CD4-positive, alpha-beta T cell treated with Interleukin-17A for 1 hour (primary cell): ENCODE measurements around the gene C10orf71.

Experiments used
- DNase-seq: peaks from one replicate; pipeline ENCODE4 v3.0.0-alpha.2; 2020

The C10orf71 gene

GRCh38 chr10:49296836-49297235 is 2.1 kb upstream of the C10orf71 start:
- DNase-seq = no peak

GRCh38 chr10:49297818-49298670 is 926 bp upstream of the C10orf71 start:
- DNase-seq = no peak

- no peak for DNase-seq
Observed at GRCh38 chr10:49298671-49298982, 343 bp upstream of the C10orf71 start.

- no peak for DNase-seq
Observed at GRCh38 chr10:49299816-49300139, 808 bp downstream of the C10orf71 start.

GRCh38 chr10:49300140-49300974 is 1.4 kb downstream of the C10orf71 start:
- DNase-seq = no peak

- no peak for DNase-seq
Observed at GRCh38 chr10:49301302-49301701, 2.3 kb downstream of the C10orf71 start.

GRCh38 chr10:49302088-49302487 is 3.1 kb downstream of the C10orf71 start:
- no peak for DNase-seq

GRCh38 chr10:49303711-49304110 is 4.7 kb downstream of the C10orf71 start:
- DNase-seq = no peak

- no peak for DNase-seq
Observed at GRCh38 chr10:49304137-49304536, 5.2 kb downstream of the C10orf71 start.

- DNase-seq = no peak
Observed at GRCh38 chr10:49307921-49308320, 9.0 kb downstream of the C10orf71 start.

- no peak for DNase-seq
Observed at GRCh38 chr10:49308881-49309280, 9.9 kb downstream of the C10orf71 start.

GRCh38 chr10:49309691-49310411 is 10.9 kb downstream of the C10orf71 start:
- peak; percentile 27 for DNase-seq

GRCh38 chr10:49310460-49310859 is 11.5 kb downstream of the C10orf71 start:
- no peak for DNase-seq

- DNase-seq = no peak
Observed at GRCh38 chr10:49310901-49311554, 12.1 kb downstream of the C10orf71 start.

- DNase-seq = no peak
Observed at GRCh38 chr10:49311555-49312236, 12.7 kb downstream of the C10orf71 start.

GRCh38 chr10:49312246-49312869 is 13.4 kb downstream of the C10orf71 start:
- DNase-seq = no peak

GRCh38 chr10:49313501-49314070 is 14.6 kb downstream of the C10orf71 start:
- DNase-seq = no peak

- DNase-seq = no peak
Observed at GRCh38 chr10:49314806-49315205, 15.8 kb downstream of the C10orf71 start.

GRCh38 chr10:49318028-49318427 is 19.1 kb downstream of the C10orf71 start:
- no peak for DNase-seq

GRCh38 chr10:49318755-49319154 is 19.8 kb downstream of the C10orf71 start:
- no peak for DNase-seq

- no peak for DNase-seq
Observed at GRCh38 chr10:49319206-49319605, 20.2 kb downstream of the C10orf71 start.

GRCh38 chr10:49320191-49320590 is 21.2 kb downstream of the C10orf71 start:
- no peak for DNase-seq
